Activated B cell treated with CpG ODN at 0.5 μM for 24 hours (primary cell): ENCODE data around the gene SETD3. TPM values are rescaled to one million over a fixed set of nuclear protein-coding genes. Genes with fewer than 3 reads are reported as not detected.
A peak's percentile ranks its signal among the peaks of the same experiment; 100 is the strongest.

Source experiments
- ATAC-seq: fragments of 200-7000 bp; cut with Tn5 transposase; one replicate; pipeline ENCODE4 v1.10.0; 2021; ENCODE audit warnings: low read depth, mild to moderate bottlenecking, moderate library complexity
- CTCF ChIA-PET: fragments of 350-600 bp; sonication (Branson Sonifier 250); formaldehyde crosslinking; loops from one replicate; lab custom pipeline; 2021; ENCODE audit warnings: antibody characterized with exemption; lab: Charles Lee
- POLR2A ChIA-PET: fragments of 350-600 bp; sonication (Branson Sonifier 250); formaldehyde crosslinking; loops from one replicate; lab custom pipeline; 2021; ENCODE audit warnings: antibody characterized with exemption; lab: Charles Lee
- DNase-seq: peaks from one replicate; pipeline ENCODE4 v3.0.0; 2022
- H3K27ac Mint-ChIP-seq: one replicate; pipeline ENCODE4 v1.8.0; 2020; ENCODE audit warnings: mixed read lengths
- H3K27me3 Mint-ChIP-seq: one replicate; pipeline ENCODE4 v1.8.0; 2021; ENCODE audit warnings: mixed read lengths
- H3K36me3 Mint-ChIP-seq: one replicate; pipeline ENCODE4 v1.8.0; 2021; ENCODE audit warnings: low read depth, mixed read lengths
- H3K4me1 Mint-ChIP-seq: one replicate; pipeline ENCODE4 v1.8.0; 2021; ENCODE audit warnings: mixed read lengths
- H3K4me3 Mint-ChIP-seq: one replicate; pipeline ENCODE4 v1.8.0; 2020; ENCODE audit warnings: mild to moderate bottlenecking, mixed read lengths
- H3K9me3 Mint-ChIP-seq: one replicate; pipeline ENCODE4 v1.8.0; 2020; ENCODE audit warnings: mixed read lengths
- CTCF ChIP-seq: fragments of 200-600 bp; IDR thresholded peaks from one replicate; pipeline ENCODE4 v1.8.0; 2022; ENCODE audit warnings: antibody characterized with exemption, mild to moderate bottlenecking
- intact Hi-C: fragments of 100-400 bp; cut with micrococcal nuclease; formaldehyde crosslinking; loops from one replicate; pipeline ENCODE4 v1.15.1; 2024
- total RNA-seq: library from RNA; stranded (reverse); gene quantifications from 2 replicates; pipeline ENCODE4 v1.2.3, GENCODE V29; 2022

Gene SETD3
- total RNA-seq, 1 donor from 2014 or later: 31.9 TPM

- H3K4me3 Mint-ChIP-seq: no peak overlapping the region
- intact Hi-C loops: no loop called here
- H3K36me3 Mint-ChIP-seq: peaks cover 21% of the 10 kb centered on the region
- POLR2A ChIA-PET: no interaction called here
- no peaks in the 10 kb centered on the region for H3K4me1 Mint-ChIP-seq
- CTCF ChIA-PET: interaction anchor here (1.5 kb wide), 1 partner anchor 370 kb away, joined by 4 read pairs; no protein-coding TSS in a partner anchor
- TF ChIP-seq CTCF: no peak
- no peaks in the 10 kb centered on the region for H3K9me3 Mint-ChIP-seq
- no peak overlapping the region for H3K27ac Mint-ChIP-seq
- DNase-seq: no peak
- H3K27me3 Mint-ChIP-seq: no peaks in the 10 kb centered on the region
- no peak for ATAC-seq
Observed at GRCh38 chr14:99515301-99516155, 34.9 kb upstream of the SETD3 start.

DNA sequence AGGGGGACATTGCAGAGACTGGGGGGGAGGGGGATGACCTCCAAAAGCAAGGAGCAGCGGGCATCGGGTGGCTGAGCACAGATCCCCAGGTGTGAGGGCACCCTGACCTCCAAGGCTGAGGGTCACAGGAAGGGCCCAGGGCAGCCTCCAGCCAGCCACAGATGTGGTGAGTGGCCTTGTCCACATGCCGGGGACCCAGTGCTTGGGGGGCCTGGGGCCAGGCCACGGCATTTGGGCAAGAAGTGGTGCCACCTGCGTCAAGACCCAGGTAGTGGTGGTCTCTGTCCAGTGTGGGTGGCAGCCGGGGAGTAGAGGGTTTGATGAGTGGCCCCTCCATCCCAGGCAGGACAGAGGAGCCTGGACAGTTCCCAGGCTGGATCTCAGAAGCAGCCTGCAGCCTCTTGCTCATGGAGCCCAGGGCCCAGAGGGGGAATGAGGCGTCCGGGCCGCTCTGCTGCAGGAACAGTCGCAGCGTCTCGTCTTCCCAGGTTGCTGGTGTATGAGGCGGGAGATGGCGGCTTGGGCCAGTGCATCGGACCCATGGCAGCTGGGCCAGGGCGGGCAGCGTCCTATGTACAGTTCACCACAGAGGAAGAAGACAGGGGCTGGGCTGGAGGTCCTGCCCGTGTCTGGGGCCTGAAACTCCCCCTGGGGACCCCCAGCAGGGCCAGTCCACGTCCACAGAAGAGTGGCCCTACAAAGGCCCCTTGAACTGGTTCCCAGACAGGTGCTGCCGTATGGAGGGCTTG lies 34.1 kb upstream of the SETD3 start:
- ATAC-seq (no peak), DNase-seq (no peak)
- Mint-ChIP-seq H3K27ac (no peak overlapping the region), H3K4me3 (no peak overlapping the region), H3K27me3 (no peaks in the 10 kb centered on the region), H3K4me1 (no peaks in the 10 kb centered on the region), H3K36me3 (peaks cover 23% of the 10 kb centered on the region), H3K9me3 (no peaks in the 10 kb centered on the region)
- intact Hi-C loops: no loop called here
- ChIA-PET CTCF (interaction anchor here (1.5 kb wide), 1 partner anchor 371 kb away, joined by 4 read pairs; no protein-coding TSS in a partner anchor), POLR2A (no interaction called here)
- TF ChIP-seq CTCF: no peak

GRCh38 chr14:99513946-99514551 lies 33.4 kb upstream of the SETD3 start:
- peak overlapping the region; percentile 9 for H3K27ac Mint-ChIP-seq
- intact Hi-C loops: no loop called here

DNA sequence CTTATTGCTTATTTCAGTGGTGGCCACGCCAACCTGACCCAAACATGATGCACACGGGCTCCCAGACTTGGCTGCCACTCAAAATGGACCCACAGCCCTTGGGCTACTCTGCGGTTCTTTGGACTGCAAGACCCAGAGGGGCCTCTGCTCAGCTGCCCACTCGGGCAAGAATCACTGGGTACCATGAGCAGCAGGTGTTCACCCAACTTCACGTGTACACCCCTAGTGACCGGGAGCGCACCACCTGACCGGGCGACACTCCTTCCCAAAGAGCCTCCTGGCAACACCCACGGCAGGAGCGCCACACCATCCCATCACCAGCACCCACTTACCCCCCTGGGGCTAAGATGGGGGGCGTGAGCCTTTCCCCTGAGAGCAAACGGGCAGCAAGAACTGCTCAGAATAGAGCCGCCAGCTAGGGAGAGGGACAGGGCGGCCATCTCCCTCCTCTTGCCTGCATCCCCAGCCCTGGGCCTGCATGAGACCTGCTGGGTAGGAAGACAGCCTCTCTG lies 32.6 kb upstream of the SETD3 start:
- TF ChIP-seq CTCF: no peak
- ChIA-PET POLR2A (no interaction called here), CTCF (no interaction called here)
- intact Hi-C loops: no loop called here
- H3K4me1 Mint-ChIP-seq: no peaks in the 10 kb centered on the region
- H3K36me3 Mint-ChIP-seq: peaks cover 38% of the 10 kb centered on the region
- ATAC-seq (no peak), DNase-seq (no peak)
- no peak overlapping the region for H3K4me3 Mint-ChIP-seq
- no peaks in the 10 kb centered on the region for H3K27me3 Mint-ChIP-seq
- no peak overlapping the region for H3K27ac Mint-ChIP-seq
- H3K9me3 Mint-ChIP-seq: no peaks in the 10 kb centered on the region

More at GRCh38 chr14:99513946-99514551, 33.4 kb upstream of the SETD3 start:
- Mint-ChIP-seq H3K36me3 (peaks cover 30% of the 10 kb centered on the region), H3K4me3 (no peak overlapping the region), H3K27me3 (no peaks in the 10 kb centered on the region), H3K4me1 (no peaks in the 10 kb centered on the region), H3K9me3 (no peaks in the 10 kb centered on the region)
- no peak for TF ChIP-seq CTCF
- ChIA-PET CTCF (no interaction called here), POLR2A (no interaction called here)
- DNase-seq: no peak
- ATAC-seq: no peak
